Measurements from ENCODE around the gene HAPLN1.

Gene HAPLN1

GRCh38 chr5:83657807-83658525, 62.7 kb downstream of the HAPLN1 start:
- Histone ChIP-seq H3K4me3 (ENCODE audit: low read depth in 1 of 2, low read length in 1 of 2) (no peak overlapping the region), H3K27me3 (no peaks in the 10 kb centered on the region), H3K9me3 (no peaks in the 10 kb centered on the region), H3K27ac (no peak overlapping the region), H3K4me1 (ENCODE audit: control insufficient read depth in 1 of 2, insufficient read depth in 1 of 2, low read depth in 1 of 2, low read length in 1 of 2) (no peaks in the 10 kb centered on the region), H3K36me3 (no peaks in the 10 kb centered on the region)
- TF ChIP-seq CTCF (IDR thresholded peaks at IDR 0.05): no peak

- Histone ChIP-seq H3K4me3 (ENCODE audit: low read depth in 1 of 2, low read length in 1 of 2) (no peak overlapping the region), H3K36me3 (no peaks in the 10 kb centered on the region), H3K27ac (no peak overlapping the region), H3K27me3 (no peaks in the 10 kb centered on the region), H3K9me3 (no peaks in the 10 kb centered on the region), H3K4me1 (ENCODE audit: control insufficient read depth in 1 of 2, insufficient read depth in 1 of 2, low read depth in 1 of 2, low read length in 1 of 2) (no peaks in the 10 kb centered on the region)
- no peak for TF ChIP-seq CTCF (IDR thresholded peaks at IDR 0.05)
These were observed 66.1 kb downstream of the HAPLN1 start for GRCh38 chr5:83654427-83654994.

- TF ChIP-seq CTCF (IDR thresholded peaks at IDR 0.05): no peak
- Histone ChIP-seq H3K27me3 (no peaks in the 10 kb centered on the region), H3K27ac (no peak overlapping the region), H3K4me3 (ENCODE audit: low read depth in 1 of 2, low read length in 1 of 2) (no peak overlapping the region), H3K4me1 (ENCODE audit: control insufficient read depth in 1 of 2, insufficient read depth in 1 of 2, low read depth in 1 of 2, low read length in 1 of 2) (no peaks in the 10 kb centered on the region), H3K36me3 (no peaks in the 10 kb centered on the region), H3K9me3 (no peaks in the 10 kb centered on the region)
These were observed 67.0 kb downstream of the HAPLN1 start for GRCh38 chr5:83653669-83654068.

- H3K36me3 ChIP-seq: no peaks in the 10 kb centered on the region
- no peak overlapping the region for H3K27ac ChIP-seq
- no peak overlapping the region for H3K4me3 ChIP-seq (ENCODE audit: low read depth in 1 of 2, low read length in 1 of 2)
- H3K9me3 ChIP-seq: no peaks in the 10 kb centered on the region
- H3K27me3 ChIP-seq: no peaks in the 10 kb centered on the region
- no peak for TF ChIP-seq CTCF (IDR thresholded peaks at IDR 0.05)
- no peaks in the 10 kb centered on the region for H3K4me1 ChIP-seq (ENCODE audit: control insufficient read depth in 1 of 2, insufficient read depth in 1 of 2, low read depth in 1 of 2, low read length in 1 of 2)
These were observed 74.7 kb downstream of the HAPLN1 start for GRCh38 chr5:83645936-83646335.

- Histone ChIP-seq H3K4me3 (ENCODE audit: low read depth in 1 of 2, low read length in 1 of 2) (no peak overlapping the region), H3K4me1 (ENCODE audit: control insufficient read depth in 1 of 2, insufficient read depth in 1 of 2, low read depth in 1 of 2, low read length in 1 of 2) (no peaks in the 10 kb centered on the region), H3K27me3 (no peaks in the 10 kb centered on the region), H3K9me3 (no peaks in the 10 kb centered on the region), H3K27ac (no peak overlapping the region), H3K36me3 (no peaks in the 10 kb centered on the region)
- TF ChIP-seq CTCF (IDR thresholded peaks at IDR 0.05): no peak
These were observed 76.4 kb downstream of the HAPLN1 start for GRCh38 chr5:83644301-83644700.

All from neutrophil (primary cell).